Epithelial cell of esophagus (primary cell): ENCODE measurements around the gene TIGD7.

Experiments used
- DNase-seq: peaks from one replicate; pipeline ENCODE4 v3.0.0; 2010; ENCODE audit warnings: low read depth
- H3K4me3 ChIP-seq: 2 replicates; pipeline ENCODE4 v1.5.1; 2011; ENCODE audit warnings: mild to moderate bottlenecking, low read length, control low read depth
- CTCF ChIP-seq: IDR thresholded peaks from 2 replicates; pipeline ENCODE4 v1.5.1; 2011; ENCODE audit warnings: low read depth, mild to moderate bottlenecking, low read length, control low read depth, inconsistent platforms; ENCODE audit not compliant: insufficient read depth; ENCODE audit errors: missing control alignments

The TIGD7 gene

GRCh38 chr16:3256146-3256865 lies 48.9 kb downstream of the TIGD7 start, which contains the start of gene MEFV:
TSS of gene MEFV (minus strand) at chr16:3256633. CDS start at chr16:3256587, 46 bp downstream.
- peak; percentile 38 for DNase-seq

GRCh38 chr16:3254309-3254708 lies 50.9 kb downstream of the TIGD7 start:
- H3K4me3 ChIP-seq: no peak overlapping the region
- no peak for TF ChIP-seq CTCF
- no peak for DNase-seq

More at GRCh38 chr16:3256146-3256865, 48.9 kb downstream of the TIGD7 start, which contains the start of gene MEFV:
- no peak for TF ChIP-seq CTCF
- no peak within 1 kb of the TSS for H3K4me3 ChIP-seq

- no peak for TF ChIP-seq CTCF
- no peak overlapping the region for H3K4me3 ChIP-seq
- DNase-seq: no peak
Measured at GRCh38 chr16:3252967-3253366, 52.3 kb downstream of the TIGD7 start.

GRCh38 chr16:3249451-3249850 lies 55.8 kb downstream of the TIGD7 start:
- DNase-seq: no peak
- H3K4me3 ChIP-seq: no peak overlapping the region
- no peak for TF ChIP-seq CTCF

GRCh38 chr16:3249020-3249419 lies 56.2 kb downstream of the TIGD7 start:
- no peak for DNase-seq
- no peak for TF ChIP-seq CTCF
- no peak overlapping the region for H3K4me3 ChIP-seq
